IPS DF 19.7 (cell line): ENCODE data around the gene ZKSCAN8.

Experiments used
- DNase-seq: peaks from one replicate; pipeline ENCODE4 v3.0.0-alpha.2; 2013; ENCODE audit warnings: low read depth, low spot score

ZKSCAN8 gene

DNA sequence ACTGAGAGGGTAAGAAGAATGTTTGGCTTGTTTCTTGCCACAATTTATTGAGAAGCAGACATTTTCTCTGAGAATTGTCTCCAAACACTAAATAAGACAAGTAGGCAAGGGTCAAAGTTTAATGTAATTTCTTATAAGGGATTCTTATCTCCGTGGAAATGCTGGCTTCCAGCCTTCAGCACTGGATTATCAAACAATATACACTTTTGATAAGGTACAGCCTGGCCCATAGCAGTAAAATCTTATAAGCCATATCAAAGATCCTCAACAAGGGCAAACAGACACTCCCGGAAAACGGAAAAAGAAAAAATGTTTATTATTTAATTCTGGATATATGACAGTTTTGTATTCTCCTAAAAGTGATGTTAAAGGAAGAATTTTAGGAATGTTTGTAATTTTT, 64.8 kb downstream of the ZKSCAN8 start:
- DNase-seq = no peak

DNA sequence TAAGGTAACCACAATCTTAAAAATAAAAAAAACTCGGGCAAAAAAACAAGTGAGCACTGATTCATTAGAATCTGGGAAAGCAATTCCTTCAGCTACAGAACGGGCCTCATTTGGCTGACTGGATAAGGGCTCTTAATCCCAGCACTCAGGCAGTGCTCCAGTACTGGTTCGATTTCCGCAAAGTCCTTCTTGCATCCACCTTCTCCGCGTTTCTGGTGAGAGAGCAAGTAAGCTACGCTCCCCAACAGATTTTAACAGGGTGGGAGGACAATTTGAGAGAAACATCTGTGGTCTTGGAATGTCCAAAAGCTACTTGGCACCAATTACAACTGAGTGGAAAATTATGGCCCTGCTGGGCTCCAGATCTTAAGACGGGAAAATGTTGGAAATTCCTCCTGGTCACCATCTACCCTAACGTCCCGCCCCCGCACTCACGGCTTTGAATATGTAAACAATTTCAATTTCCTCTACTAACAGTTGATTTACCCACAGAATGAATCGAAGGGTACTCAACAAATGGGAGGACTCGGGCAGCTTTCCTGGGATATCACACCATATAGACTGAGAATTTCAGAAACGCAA, 65.3 kb downstream of the ZKSCAN8 start:
- DNase-seq = no peak

GRCh38 chr6:28207510-28208110, 65.9 kb downstream of the ZKSCAN8 start:
- no peak for DNase-seq

GRCh38 chr6:28208111-28208659, 66.5 kb downstream of the ZKSCAN8 start:
- no peak for DNase-seq
